ENCODE results near the gene FAM20C. TPM values are rescaled to one million over a fixed set of nuclear protein-coding genes. Genes with fewer than 3 reads are reported as not detected.
"Not testable (repeated sequence)": the region's sequence is repeated elsewhere in the genome, so short reads cannot be mapped to it uniquely, and the experiment has no call there.

FAM20C gene
- polyA plus RNA-seq, 5 donors: 17.4 to 37.9 (median 22.2) TPM

GRCh38 chr7:240887-241421 lies 48.6 kb downstream of the FAM20C start:
- DNase-seq: no peak

GRCh38 chr7:241513-241912 lies 49.1 kb downstream of the FAM20C start:
- no peak for DNase-seq

GRCh38 chr7:242826-243579 lies 50.6 kb downstream of the FAM20C start:
- not testable (repeated sequence) for DNase-seq

GRCh38 chr7:243580-243978 lies 51.2 kb downstream of the FAM20C start:
- DNase-seq: not testable (repeated sequence)

DNA sequence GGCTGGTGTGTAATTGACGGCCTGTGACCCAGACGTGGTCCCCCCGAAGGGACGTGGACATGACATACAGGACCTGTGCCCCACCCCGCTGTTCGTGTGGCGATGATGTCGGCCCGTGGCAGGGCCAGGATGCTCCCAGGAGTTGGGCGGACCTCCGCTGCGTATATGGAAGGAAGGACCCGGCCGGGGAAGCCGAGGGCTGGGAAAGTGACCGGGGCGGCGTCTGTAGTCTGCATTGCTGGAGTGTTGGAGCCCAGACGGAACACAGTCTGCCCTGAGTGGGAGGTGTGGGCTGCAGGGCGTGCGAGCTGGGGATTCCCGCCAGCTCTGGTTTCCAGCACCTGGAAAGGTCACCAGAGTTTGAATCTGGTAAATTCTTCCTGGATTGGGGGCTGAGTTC lies 52.6 kb downstream of the FAM20C start:
- DNase-seq: no peak

GRCh38 chr7:245574-246295 lies 53.4 kb downstream of the FAM20C start:
- DNase-seq: no peak

- no peak for DNase-seq
Observed at GRCh38 chr7:246451-246850, 54.1 kb downstream of the FAM20C start.

- no peak for DNase-seq
Observed at GRCh38 chr7:247181-247580, 54.8 kb downstream of the FAM20C start.

DNA sequence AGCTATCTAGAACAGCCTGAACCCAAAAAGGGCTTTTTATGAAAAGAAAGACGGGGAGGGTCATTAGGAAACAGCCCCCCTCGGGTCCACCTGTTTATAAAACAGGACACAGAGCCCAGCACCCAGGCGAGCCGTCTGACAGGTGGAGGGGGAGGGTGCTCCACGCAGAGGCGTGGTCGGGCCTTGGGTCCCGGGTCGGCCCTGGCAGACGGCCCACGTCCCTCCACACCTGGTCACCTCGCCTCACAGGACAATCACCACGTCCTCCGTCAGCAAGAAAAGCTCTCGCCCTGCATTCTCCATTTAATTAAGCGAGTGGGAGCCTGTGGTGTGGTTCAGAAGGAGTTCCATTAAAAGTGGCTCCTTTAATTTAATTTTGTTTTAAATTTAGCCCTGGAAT lies 55.3 kb downstream of the FAM20C start:
- DNase-seq: no peak

DNA sequence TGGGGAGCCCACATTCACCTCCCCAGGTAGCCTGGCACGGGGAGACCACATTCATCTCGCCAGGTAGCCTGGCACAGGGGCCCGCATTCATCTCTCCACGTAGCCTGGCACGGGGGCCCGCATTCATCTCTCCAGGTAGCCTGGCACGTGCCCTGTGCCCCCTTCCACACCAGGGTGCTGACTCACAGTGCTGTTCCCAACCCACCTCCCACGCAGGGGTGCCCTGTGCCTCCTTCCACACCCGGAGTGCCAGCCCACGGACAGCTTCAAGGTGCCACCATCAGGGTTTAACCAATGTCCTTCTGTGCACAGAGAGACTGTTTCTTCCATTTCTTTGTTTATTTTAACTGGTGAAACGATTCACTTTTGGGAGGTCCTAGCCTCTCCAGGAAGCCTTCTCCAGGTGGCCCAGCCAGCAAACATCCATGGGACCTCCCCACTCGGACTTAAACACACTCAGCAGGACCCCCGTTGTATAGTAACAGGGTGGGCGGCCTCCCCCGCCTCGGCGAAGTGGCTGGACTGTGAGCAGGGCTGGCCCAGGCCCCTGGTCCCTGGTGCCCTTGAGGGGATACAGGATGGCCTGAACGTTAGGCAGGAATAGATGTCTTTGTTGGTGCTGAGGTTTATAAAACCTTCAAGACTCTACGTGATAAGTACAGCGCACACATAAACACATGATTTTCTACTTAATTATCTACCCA lies 56.5 kb downstream of the FAM20C start:
- no peak for DNase-seq

DNA sequence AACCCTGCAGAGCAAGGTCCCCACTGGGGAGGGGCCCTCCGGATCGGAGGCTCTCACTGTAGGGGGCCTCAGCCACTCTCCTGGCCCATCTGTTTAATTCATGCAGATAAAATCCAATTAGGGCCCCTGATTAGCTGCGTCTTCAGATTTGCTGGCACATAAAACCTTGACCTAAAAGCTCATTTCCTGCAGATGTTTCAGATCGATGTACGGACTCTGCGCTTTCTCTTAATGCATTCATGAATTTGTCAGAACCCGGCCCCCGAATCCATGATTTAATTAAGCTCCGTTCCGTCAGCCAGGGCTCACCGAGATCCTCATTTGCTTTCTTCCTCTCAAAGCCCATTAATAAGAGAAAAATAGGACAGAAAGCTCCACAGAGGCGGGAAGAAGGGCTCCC lies 57.6 kb downstream of the FAM20C start:
- no peak for DNase-seq

GRCh38 chr7:250523-250922 lies 58.2 kb downstream of the FAM20C start:
- DNase-seq: no peak

- no peak for DNase-seq
Observed at GRCh38 chr7:251005-251404, 58.6 kb downstream of the FAM20C start.

DNA sequence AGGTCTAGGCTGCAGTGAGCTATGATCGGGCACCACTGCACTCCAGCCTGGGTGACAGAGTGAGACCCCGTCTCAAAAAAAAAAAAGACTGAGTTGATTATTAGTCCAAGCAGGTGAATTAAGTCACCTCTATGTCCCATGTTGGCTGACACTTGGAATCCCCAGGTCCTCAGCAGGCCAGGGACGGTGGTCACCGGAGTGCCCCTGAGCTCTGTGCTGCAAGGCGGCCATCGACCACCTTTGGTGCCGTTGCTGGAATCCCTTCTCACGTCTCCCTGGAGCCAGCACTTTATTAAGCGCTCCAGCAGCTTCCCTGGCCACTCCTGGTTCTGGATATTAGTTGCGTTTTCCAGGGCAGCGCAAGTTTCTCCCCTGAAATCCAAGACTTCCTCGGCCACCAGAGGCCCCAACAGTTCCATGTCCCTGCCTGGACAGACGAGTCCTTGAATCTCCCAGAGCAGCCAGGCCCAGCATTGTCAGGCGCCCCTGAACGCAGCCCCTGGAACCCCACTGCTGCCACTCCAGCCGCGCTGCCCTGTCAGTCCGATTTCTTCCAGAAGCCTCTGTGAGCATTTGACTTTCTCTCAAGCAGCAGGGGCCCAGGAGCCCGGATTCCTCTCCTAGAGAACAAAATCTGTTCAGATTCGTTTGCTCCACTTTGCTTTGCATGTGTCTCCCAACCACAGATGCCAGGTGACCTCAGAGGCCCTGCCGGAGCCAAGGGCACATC lies 59.2 kb downstream of the FAM20C start:
- DNase-seq: no peak

DNA sequence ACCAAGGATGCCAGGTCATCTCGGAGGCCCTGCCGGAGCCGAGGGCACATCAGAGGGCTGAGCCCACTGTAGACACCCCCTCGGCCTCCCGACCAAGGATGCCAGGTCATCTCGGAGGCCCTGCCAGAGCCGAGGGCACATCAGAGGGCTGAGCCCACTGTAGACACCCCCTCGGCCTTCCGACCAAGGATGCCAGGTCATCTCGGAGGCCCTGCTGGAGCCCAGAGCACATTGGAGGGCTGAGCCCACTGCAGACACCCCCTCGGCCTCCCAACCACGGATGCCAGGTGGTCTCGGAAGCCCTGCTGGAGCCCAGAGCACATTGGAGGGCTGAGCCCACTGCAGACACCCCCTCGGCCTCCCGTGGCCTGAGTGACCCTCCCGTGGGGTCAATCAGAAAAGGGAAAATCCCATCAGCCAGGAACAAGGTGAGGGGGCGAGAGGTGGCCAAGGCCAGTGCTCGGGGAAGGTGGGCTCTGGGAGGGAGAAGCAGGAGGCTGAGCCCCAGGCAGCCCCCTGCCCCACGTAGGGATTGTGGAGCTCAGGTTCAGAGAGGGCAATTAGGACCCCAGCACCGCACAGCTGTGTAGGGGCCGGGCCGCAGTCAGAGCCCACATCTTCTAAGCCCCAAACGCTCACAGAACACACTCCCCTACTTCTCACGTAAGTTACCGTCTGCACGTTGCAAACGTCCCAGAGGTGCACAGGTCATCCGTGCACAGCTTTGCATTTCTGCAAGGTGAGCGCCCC lies 60.0 kb downstream of the FAM20C start:
- DNase-seq: no peak

GRCh38 chr7:252981-253380 lies 60.6 kb downstream of the FAM20C start:
- DNase-seq: no peak

DNA sequence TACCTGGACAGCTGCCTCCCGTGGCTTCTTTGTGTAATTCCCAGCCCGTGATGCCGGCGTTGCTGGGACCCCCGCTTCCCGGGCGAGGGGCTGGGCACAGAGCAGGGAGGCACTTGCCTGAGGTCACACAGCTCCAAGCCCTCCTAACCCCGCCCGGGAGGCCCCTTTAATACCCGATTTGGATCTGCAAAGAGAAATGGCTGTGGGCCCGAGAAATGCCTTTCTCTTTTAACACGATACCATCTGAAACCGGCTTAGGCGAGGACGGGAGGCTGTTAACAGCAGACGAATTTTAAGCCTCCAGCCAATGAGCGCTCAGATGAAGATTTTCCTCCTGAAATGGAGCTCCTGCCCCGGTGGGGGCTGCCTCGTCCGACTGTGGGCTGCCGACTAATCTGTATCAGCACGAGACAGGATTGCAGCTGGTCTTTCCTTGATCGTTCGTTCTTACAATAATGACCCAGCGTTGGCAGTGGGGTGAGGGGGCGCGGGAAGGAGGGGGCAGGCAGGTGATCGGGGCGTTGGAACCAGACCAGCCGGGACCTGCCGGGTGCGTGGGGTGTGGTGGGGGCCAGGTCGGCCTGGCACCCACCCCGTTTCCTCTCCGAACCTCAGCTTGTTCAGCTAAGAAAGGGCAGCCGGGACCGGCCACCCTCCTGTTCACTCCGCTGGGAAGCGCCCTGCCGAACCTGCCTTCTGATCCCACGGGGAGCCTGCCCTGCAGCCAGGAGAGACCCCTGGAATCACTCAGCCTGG lies 61.4 kb downstream of the FAM20C start:
- no peak for DNase-seq

DNA sequence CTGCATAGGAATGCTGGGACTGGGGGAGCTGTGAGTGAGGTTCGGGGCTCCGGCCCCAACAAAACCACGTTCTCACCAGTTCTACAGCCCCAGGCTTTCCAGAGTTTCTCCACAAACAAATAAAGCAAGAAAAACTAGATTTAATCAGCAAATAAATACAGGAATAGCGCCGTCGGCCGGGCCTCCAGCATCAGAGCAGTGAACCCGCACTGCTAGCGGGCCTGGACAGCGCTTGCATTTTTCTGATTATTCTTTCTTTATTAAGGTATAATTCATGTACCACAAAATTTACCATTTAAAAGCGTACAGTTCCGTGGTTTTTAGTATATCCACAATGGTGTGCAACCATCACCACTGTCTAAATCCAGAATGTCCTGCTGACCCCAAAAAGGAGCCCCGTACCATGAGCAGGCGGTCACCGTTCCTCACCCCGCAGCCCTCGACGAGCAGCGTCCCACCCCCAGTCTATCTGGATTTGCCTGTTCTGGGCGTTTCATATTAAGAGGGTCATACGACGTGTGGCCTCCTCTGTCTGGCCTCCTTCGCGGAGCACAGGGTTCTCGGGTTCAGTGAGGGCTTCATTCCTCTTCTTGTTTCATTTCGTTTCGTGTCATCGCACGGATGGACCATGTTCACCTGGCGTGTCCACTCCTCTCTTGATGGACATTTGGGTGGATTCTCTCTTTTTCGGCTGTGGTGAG lies 62.1 kb downstream of the FAM20C start:
- no peak for DNase-seq

DNA sequence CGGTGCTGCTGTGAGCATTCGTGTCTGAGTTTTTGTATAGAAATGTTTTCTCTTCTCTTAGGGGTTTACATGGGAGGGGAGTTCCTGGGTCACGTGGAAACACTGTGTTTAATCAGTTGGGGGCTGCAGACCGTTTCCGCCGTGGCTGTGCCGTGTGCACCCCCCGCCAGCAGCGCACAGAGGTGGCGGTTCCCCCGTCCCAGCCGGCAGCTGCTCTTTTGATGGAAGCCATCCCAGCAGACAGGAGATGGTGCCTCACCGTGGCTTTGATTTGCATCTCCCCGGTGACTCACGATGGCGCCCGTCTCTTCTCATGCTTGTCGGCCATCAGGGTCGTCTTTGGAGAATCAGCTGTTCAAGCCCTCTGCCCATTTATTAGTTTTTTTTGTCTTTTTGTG lies 62.7 kb downstream of the FAM20C start:
- DNase-seq: no peak
